ENCODE data around the gene RNF103. TPM values are rescaled to one million over a fixed set of nuclear protein-coding genes. Genes with fewer than 3 reads are reported as not detected.

RNF103 gene
- total and polyA plus RNA-seq, 2 of the 8 experiments (the other 6 are each of a cell fraction or from before 2014, with no cell fraction given): 3.3 to 7.4 TPM

GRCh38 chr2:86616502-86616901 lies 7.2 kb downstream of the RNF103 start:
- Histone ChIP-seq H2AK5ac (ENCODE audit: low read depth, low read length) (no peak overlapping the region), H2BK12ac (ENCODE audit: low read depth, low read length) (no peak overlapping the region), H3K36me3 (ENCODE audit: control insufficient read depth in 2 of 4, insufficient read depth in 4 of 4, low read length in 3 of 4) (peaks cover 0 to 5% (median 0%) of the 10 kb centered on the region in 4 experiments; a peak in 2 of 8 replicates), H3K56ac (replicated peaks; ENCODE audit: insufficient read length, low read depth, low read length) (no peak overlapping the region), H3K27ac (ENCODE audit: low read depth, low read length) (no peak overlapping the region), H3K79me1 (ENCODE audit: low read depth, low read length) (no peaks in the 10 kb centered on the region), H4K5ac (ENCODE audit: insufficient read length, low read depth, low read length) (no peak overlapping the region), H3K4me1 (replicated peaks in 1 of 4; ENCODE audit: control insufficient read depth in 3 of 4, insufficient read depth in 4 of 4, low read length in 3 of 4) (no peaks in the 10 kb centered on the region), H2BK120ac (replicated peaks; ENCODE audit: low read depth, low read length) (no peak overlapping the region), H3K27me3 (replicated peaks in 1 of 4; ENCODE audit: control insufficient read depth in 3 of 4, extremely low read depth in 1 of 4, insufficient read depth in 3 of 4, low read length in 3 of 4) (peaks cover 0 to 1% (median 0%) of the 10 kb centered on the region in 4 experiments; a peak in 1 of 7 replicates), H3K23ac (ENCODE audit: insufficient read length) (no peak overlapping the region), H3K23me2 (ENCODE audit: low read depth, low read length) (no peaks in the 10 kb centered on the region), H2BK15ac (ENCODE audit: low read length) (no peak overlapping the region), H3K14ac (ENCODE audit: insufficient read length) (no peak overlapping the region), H3K4me2 (ENCODE audit: insufficient read depth in 1 of 2, low read depth in 2 of 2, low read length in 2 of 2) (no peak overlapping the region), H3K9ac (replicated peaks in 1 of 4; ENCODE audit: extremely low read depth in 1 of 4, low read depth in 3 of 4, low read length in 3 of 4) (no peak overlapping the region), H2BK5ac (ENCODE audit: low read depth, low read length) (no peak overlapping the region), H2AFZ (ENCODE audit: low read length) (no peak overlapping the region), H2BK20ac (ENCODE audit: low read length) (no peak overlapping the region), H3K9me3 (ENCODE audit: insufficient read depth in 2 of 2, low read depth in 1 of 2, low read length in 1 of 2) (no peaks in the 10 kb centered on the region), H3K18ac (ENCODE audit: extremely low read depth, low read length) (no peak overlapping the region), H4K20me1 (replicated peaks in 1 of 2; ENCODE audit: control insufficient read depth in 1 of 2, insufficient read depth in 2 of 2, low read length in 2 of 2) (peaks cover 0 to 2% of the 10 kb centered on the region in 2 experiments), H3K4ac (replicated peaks; ENCODE audit: insufficient read length, low read depth, low read length) (no peak overlapping the region), H3K4me3 (ENCODE audit: extremely low read depth in 1 of 4, insufficient read depth in 2 of 4, low read depth in 3 of 4, low read length in 4 of 4) (no peak overlapping the region), H4K8ac (ENCODE audit: extremely low read depth, insufficient read depth, low read length) (no peak overlapping the region), H4K91ac (replicated peaks; ENCODE audit: insufficient read length, low read length) (no peak overlapping the region), H3K79me2 (ENCODE audit: control insufficient read depth in 1 of 2, insufficient read depth in 2 of 2, low read length in 2 of 2) (peaks cover 0 to 7% of the 10 kb centered on the region in 2 experiments; a peak in 1 of 4 replicates)
- POLR2A ChIA-PET (ENCODE audit: partially characterized antibody): interaction anchor here (0.7 kb wide), 1 partner anchor 14 kb away, joined by 3 read pairs; no protein-coding TSS in a partner anchor
- WGBS, 2 experiments (ENCODE audit: extremely low coverage in 1 of 2, insufficient coverage in 1 of 2, insufficient read length in 1 of 2, insufficient replicate concordance in 2 of 2, low coverage in 1 of 2, low lambda C conversion rate in 2 of 2, missing lambda C conversion rate in 1 of 2): 92% methylated on average over 3 of the region's 3 CpGs; no CpG with 5 or more reads in 1 of the 2 experiments
- CTCF ChIA-PET (ENCODE audit: partially characterized antibody): no interaction called here
- TF ChIP-seq EGR1 (IDR thresholded peaks at IDR 0.05; ENCODE audit: borderline replicate concordance, low read depth, low read length) (no peak), TEAD4 (IDR thresholded peaks at IDR 0.05; ENCODE audit: low read depth, low read length) (no peak), SP2 (IDR thresholded peaks at IDR 0.05; ENCODE audit: low read length) (no peak), RAD21 (IDR thresholded peaks at IDR 0.05 in 1 of 2, conservative IDR thresholded peaks at IDR 0.05 in 1 of 2; ENCODE audit: low read depth in 2 of 2, low read length in 2 of 2) (no peak)
- FAIRE-seq (no peak), DNase-seq (ENCODE audit: low read depth in 1 of 2, low spot score in 2 of 2) (no peak)

All from H1 (cell line).